H1 (cell line): ENCODE measurements around the gene LIMA1. TPM values are rescaled to one million over a fixed set of nuclear protein-coding genes. Genes with fewer than 3 reads are reported as not detected.

Experiments
- CBX8 ChIP-seq: fragments of 300-800, 300-1000 bp; sonication (generic); IDR thresholded peaks from 2 replicates; pipeline ENCODE4 v1.7.1; 2016; ENCODE audit warnings: low read depth, low read length, borderline replicate concordance
- EP300 ChIP-seq, 2 experiments: IDR thresholded peaks; 1 replicate in 1 of 2; 2 replicates in 1 of 2; pipeline ENCODE4 v1.6.1; 2011 to 2012; ENCODE audit warnings: low read depth in 2 of 2, low read length in 2 of 2, mild to moderate bottlenecking in 2 of 2, borderline replicate concordance in 1 of 2, inconsistent platforms in 1 of 2, moderate library complexity in 1 of 2
- GTF2F1 ChIP-seq: IDR thresholded peaks from 2 replicates; pipeline ENCODE4 v1.6.1; 2012; ENCODE audit warnings: low read depth, low read length, improper control_type of control experiment, borderline replicate concordance
- RBBP5 ChIP-seq: IDR thresholded peaks from 2 replicates; pipeline ENCODE4 v1.7.1; 2012; ENCODE audit warnings: low read depth, mild to moderate bottlenecking, inconsistent platforms, low read length, moderate library complexity, borderline replicate concordance
- RFX5 ChIP-seq: IDR thresholded peaks from 2 replicates; pipeline ENCODE4 v1.6.1; 2011; ENCODE audit warnings: low read depth, low read length, improper control_type of control experiment, borderline replicate concordance
- SIN3A ChIP-seq, 2 experiments: IDR thresholded peaks in 1 of 2; conservative IDR thresholded peaks in 1 of 2; 2 replicates each; pipeline ENCODE4 v1.6.1; 2011 to 2012; ENCODE audit warnings: low read length in 2 of 2, improper control_type of control experiment in 1 of 2, low read depth in 1 of 2, mild to moderate bottlenecking in 1 of 2
- SIRT6 ChIP-seq: IDR thresholded peaks from one replicate; pipeline ENCODE4 v1.7.1; 2012; ENCODE audit warnings: low read length, inconsistent platforms
- SP1 ChIP-seq: IDR thresholded peaks from 2 replicates; pipeline ENCODE4 v1.6.1; 2011; ENCODE audit warnings: low read depth, low read length
- SP2 ChIP-seq: IDR thresholded peaks from 2 replicates; pipeline ENCODE4 v1.6.1; 2012; ENCODE audit warnings: mild to moderate bottlenecking, low read length, inconsistent platforms
- SP4 ChIP-seq: IDR thresholded peaks from 2 replicates; pipeline ENCODE4 v1.6.1; 2012; ENCODE audit warnings: low read length, inconsistent platforms
- SRF ChIP-seq: IDR thresholded peaks from 2 replicates; pipeline ENCODE4 v1.6.1; 2011; ENCODE audit warnings: mild to moderate bottlenecking, low read depth, low read length, moderate library complexity
- polyA plus RNA-seq, 7 experiments: library from polyadenylated mRNA; depleted of rRNA in 3 of 7; stranded (reverse) in 5 of 7; unstranded in 2 of 7; fragments of >200 nt in 5 of 7; fragments of 200-250 nt in 2 of 7; gene quantifications; 1 replicate in 5 of 7; 2 replicates in 1 of 7; 4 replicates in 1 of 7; pipeline versions ENCODE4 v1.2.1 to v1.2.3, GENCODE V29; 2011 to 2013; ENCODE audit warnings: missing spikeins in 2 of 7, mixed read lengths in 2 of 7
- total RNA-seq: library from RNA; stranded (reverse); fragmentation: NEBNext Ultra II Directional; extraction: Animal tissue kit (Norgen Biotek cat#: 25700); gene quantifications from 2 replicates; pipeline ENCODE4 v1.2.1, GENCODE V29; 2021
- TF ChIP-seq, protein P1 (sequence below): fragments of 300-600 bp; sonication (generic); IDR thresholded peaks from 2 replicates; pipeline ENCODE4 v1.7.1; 2012; ENCODE audit warnings: low read length, moderate library complexity, mild to moderate bottlenecking, inconsistent platforms; ENCODE audit not compliant: insufficient replicate concordance

The LIMA1 gene
- total and polyA plus RNA-seq, 2 of the 8 experiments (the other 6 are each of a cell fraction or from before 2014, with no cell fraction given), result 12.7 to 47.6 TPM

- TF ChIP-seq, protein P1, sequence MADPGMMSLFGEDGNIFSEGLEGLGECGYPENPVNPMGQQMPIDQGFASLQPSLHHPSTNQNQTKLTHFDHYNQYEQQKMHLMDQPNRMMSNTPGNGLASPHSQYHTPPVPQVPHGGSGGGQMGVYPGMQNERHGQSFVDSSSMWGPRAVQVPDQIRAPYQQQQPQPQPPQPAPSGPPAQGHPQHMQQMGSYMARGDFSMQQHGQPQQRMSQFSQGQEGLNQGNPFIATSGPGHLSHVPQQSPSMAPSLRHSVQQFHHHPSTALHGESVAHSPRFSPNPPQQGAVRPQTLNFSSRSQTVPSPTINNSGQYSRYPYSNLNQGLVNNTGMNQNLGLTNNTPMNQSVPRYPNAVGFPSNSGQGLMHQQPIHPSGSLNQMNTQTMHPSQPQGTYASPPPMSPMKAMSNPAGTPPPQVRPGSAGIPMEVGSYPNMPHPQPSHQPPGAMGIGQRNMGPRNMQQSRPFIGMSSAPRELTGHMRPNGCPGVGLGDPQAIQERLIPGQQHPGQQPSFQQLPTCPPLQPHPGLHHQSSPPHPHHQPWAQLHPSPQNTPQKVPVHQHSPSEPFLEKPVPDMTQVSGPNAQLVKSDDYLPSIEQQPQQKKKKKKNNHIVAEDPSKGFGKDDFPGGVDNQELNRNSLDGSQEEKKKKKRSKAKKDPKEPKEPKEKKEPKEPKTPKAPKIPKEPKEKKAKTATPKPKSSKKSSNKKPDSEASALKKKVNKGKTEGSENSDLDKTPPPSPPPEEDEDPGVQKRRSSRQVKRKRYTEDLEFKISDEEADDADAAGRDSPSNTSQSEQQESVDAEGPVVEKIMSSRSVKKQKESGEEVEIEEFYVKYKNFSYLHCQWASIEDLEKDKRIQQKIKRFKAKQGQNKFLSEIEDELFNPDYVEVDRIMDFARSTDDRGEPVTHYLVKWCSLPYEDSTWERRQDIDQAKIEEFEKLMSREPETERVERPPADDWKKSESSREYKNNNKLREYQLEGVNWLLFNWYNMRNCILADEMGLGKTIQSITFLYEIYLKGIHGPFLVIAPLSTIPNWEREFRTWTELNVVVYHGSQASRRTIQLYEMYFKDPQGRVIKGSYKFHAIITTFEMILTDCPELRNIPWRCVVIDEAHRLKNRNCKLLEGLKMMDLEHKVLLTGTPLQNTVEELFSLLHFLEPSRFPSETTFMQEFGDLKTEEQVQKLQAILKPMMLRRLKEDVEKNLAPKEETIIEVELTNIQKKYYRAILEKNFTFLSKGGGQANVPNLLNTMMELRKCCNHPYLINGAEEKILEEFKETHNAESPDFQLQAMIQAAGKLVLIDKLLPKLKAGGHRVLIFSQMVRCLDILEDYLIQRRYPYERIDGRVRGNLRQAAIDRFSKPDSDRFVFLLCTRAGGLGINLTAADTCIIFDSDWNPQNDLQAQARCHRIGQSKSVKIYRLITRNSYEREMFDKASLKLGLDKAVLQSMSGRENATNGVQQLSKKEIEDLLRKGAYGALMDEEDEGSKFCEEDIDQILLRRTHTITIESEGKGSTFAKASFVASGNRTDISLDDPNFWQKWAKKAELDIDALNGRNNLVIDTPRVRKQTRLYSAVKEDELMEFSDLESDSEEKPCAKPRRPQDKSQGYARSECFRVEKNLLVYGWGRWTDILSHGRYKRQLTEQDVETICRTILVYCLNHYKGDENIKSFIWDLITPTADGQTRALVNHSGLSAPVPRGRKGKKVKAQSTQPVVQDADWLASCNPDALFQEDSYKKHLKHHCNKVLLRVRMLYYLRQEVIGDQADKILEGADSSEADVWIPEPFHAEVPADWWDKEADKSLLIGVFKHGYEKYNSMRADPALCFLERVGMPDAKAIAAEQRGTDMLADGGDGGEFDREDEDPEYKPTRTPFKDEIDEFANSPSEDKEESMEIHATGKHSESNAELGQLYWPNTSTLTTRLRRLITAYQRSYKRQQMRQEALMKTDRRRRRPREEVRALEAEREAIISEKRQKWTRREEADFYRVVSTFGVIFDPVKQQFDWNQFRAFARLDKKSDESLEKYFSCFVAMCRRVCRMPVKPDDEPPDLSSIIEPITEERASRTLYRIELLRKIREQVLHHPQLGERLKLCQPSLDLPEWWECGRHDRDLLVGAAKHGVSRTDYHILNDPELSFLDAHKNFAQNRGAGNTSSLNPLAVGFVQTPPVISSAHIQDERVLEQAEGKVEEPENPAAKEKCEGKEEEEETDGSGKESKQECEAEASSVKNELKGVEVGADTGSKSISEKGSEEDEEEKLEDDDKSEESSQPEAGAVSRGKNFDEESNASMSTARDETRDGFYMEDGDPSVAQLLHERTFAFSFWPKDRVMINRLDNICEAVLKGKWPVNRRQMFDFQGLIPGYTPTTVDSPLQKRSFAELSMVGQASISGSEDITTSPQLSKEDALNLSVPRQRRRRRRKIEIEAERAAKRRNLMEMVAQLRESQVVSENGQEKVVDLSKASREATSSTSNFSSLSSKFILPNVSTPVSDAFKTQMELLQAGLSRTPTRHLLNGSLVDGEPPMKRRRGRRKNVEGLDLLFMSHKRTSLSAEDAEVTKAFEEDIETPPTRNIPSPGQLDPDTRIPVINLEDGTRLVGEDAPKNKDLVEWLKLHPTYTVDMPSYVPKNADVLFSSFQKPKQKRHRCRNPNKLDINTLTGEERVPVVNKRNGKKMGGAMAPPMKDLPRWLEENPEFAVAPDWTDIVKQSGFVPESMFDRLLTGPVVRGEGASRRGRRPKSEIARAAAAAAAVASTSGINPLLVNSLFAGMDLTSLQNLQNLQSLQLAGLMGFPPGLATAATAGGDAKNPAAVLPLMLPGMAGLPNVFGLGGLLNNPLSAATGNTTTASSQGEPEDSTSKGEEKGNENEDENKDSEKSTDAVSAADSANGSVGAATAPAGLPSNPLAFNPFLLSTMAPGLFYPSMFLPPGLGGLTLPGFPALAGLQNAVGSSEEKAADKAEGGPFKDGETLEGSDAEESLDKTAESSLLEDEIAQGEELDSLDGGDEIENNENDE, result no peak
- no peak for TF ChIP-seq RFX5
- no peak for TF ChIP-seq SRF
- TF ChIP-seq SP2, result no peak
- no peak for TF ChIP-seq SIRT6
- no peak for TF ChIP-seq SP1
- TF ChIP-seq EP300 (IDR thresholded peaks at IDR 0.05; ENCODE audit: borderline replicate concordance in 1 of 2, low read depth in 2 of 2, low read length in 2 of 2), result no peak
- no peak for TF ChIP-seq CBX8
- TF ChIP-seq GTF2F1, result no peak
- TF ChIP-seq RBBP5, result no peak
- TF ChIP-seq SP4, result no peak
- no peak for TF ChIP-seq SIN3A (conservative IDR thresholded peaks at IDR 0.05 in 1 of 2, IDR thresholded peaks at IDR 0.05 in 1 of 2; ENCODE audit: low read depth in 1 of 2, low read length in 2 of 2)
Observed at GRCh38 chr12:50186681-50187080, 96.6 kb downstream of the LIMA1 start (continued).
